ENCODE results near the gene NUDT4.
"Not testable (repeated sequence)": the region's sequence is repeated elsewhere in the genome, so short reads cannot be mapped to it uniquely, and the experiment has no call there.

NUDT4 gene

GRCh38 chr12:93432031-93432430 is 54.3 kb downstream of the NUDT4 start:
- DNase-seq, result not testable (repeated sequence)

GRCh38 chr12:93434256-93434865 is 56.6 kb downstream of the NUDT4 start:
- no peak for DNase-seq

DNA sequence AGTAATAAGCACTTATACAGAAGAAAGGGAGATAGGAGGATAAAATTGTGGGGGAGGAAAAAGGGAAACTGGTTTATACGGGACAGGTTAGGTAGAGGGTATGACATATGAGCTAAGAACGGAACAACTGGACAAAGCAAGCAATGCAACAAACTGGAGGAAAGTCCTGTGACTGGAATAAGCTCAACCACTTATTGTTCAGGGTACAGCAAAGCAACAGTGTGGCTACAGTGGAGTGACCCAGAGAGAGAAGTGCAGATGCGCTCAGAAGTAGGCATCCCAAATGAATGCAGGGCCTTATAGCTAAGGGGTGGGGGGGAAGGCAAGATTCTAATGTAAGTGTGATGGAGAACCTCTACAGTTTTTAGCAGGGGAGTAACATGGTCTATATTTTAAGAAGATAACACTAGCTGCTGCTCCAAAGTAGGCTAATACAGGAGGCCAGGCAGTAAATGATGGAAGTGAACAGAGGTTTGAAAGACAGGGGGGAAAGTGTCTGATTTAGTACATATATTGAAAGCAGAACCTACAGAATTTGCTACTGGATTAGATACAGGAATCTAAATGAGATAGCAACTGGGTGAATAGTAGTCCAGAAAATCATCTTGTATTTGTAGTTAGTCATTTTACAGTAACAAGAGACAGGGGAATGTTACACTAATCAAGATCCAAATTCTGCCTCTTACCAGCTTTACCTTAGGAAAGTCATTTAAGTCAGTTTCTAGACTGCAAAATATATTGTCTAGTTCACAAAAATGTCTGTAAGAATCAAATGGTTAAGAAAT is 60.7 kb downstream of the NUDT4 start:
- DNase-seq, result no peak

DNA sequence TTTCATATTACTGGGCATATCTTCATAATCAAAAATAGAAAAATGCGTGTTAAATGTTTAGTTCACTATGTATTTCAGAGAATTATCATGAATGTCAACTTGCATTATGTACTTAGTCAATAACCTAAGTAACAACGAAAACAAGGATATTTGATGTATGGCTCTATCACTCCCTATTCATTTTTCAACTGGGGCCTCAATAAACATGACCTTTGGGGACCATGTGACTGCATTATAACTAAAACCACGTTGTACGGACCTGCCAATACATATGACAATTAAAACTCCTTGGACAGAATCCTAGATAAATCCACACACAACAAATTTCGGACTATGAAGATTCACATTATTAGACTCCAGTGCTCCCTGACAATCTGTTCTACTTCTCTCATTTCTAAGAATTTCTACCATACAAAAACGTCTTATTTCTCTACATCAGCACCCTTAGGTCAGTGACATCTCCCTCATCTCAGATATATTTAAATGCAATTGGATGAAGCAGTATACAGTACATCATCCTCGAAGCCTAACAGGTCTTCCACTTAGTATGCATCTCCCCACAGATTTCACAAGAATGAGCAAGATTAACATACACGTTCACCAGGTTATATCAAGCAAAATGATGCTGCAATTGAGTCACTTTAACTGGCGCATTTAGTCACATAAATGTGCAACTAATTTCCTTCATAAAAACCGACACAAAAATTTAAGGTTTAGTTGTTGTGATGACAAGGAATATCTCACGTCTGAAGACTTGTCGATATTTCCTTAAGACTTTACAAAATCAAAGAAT is 62.5 kb downstream of the NUDT4 start:
- no peak for DNase-seq

- no peak for DNase-seq
Observed at GRCh38 chr12:93441081-93441616, 63.4 kb downstream of the NUDT4 start.

DNA sequence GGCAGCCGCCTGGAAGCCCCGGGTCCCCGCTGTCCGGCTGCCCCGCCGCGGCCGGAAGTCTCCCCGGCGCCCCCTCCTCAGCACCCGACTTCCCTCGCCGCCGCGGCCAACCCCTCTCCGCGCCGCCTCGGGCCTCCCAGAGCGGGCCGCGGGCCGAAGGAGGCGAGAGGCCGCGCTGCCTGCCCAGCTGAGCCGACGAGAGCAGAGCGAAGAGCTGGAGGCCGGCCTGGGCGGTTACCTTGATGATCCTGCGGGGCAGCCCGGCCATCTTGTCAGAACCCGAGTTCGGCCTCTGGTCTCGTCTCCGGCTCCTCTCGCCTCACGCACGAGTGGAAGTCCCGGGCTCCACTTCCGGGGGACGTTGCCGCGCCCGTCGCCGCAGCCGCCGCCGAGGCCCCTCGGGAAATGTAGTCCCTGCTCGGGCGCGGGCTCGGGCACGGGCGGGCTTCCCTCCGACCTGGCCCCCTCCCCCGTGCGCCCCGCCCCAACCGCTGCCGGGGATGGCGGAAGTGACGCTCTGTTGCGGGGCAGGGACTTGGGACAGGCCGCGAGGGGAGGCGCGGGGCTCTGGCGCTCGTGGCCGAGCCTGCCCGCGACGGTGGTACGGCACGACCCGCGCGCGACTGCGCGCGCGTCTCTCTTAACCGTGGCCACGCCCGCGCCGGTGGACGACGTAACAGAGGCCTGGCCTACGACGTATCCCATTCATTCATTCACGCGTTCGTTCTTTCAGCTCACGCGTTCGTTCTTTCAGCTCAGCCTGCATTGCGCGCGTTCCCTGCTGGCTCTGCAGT is 64.1 kb downstream of the NUDT4 start, which contains the start of gene UBE2N:
Gene UBE2N, minus strand, starts transcription at position 331 of the 794 bp plus-strand sequence. Its CDS starts 63 bp downstream, at position 268.
- peak; percentile 96 for DNase-seq

GRCh38 chr12:93442411-93443340 is 65.0 kb downstream of the NUDT4 start:
- no peak for DNase-seq

GRCh38 chr12:93443576-93443975 is 65.9 kb downstream of the NUDT4 start:
- DNase-seq, result no peak

DNA sequence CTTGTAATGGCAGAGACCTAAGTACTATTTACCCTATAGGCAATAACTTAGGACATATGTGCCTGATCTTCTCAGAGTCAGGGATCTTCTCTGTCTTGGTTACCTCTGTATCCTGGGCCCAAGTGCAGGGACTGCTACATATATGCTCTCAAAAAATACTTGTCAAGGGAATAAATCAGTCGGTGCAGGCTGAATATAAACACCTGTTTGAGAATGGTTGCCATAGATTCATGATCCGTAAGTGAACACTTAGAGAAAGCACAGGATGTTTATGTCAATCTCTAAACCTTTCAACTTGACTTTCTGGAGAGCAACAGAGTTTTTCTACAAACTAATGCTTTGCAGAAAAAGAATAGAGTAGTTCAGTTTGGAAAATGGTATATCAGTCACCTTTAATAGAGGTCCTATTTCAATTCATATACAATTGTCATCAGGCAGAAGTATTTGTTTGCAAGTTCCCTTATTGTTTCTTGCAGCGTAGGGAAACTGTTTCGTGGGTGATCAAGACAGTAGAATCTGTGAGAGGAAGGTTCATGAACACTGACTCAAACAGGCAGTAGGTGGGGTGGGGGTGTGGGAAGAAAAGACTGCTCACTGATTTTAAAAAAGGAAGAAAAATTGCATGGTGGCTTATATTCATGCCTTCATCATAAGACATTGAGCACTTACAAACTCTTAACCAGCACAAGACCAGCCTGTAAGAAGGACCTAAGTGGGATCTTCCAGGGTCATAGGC is 70.0 kb downstream of the NUDT4 start:
- DNase-seq, result no peak

GRCh38 chr12:93448796-93449195 is 71.1 kb downstream of the NUDT4 start:
- DNase-seq, result no peak

DNA sequence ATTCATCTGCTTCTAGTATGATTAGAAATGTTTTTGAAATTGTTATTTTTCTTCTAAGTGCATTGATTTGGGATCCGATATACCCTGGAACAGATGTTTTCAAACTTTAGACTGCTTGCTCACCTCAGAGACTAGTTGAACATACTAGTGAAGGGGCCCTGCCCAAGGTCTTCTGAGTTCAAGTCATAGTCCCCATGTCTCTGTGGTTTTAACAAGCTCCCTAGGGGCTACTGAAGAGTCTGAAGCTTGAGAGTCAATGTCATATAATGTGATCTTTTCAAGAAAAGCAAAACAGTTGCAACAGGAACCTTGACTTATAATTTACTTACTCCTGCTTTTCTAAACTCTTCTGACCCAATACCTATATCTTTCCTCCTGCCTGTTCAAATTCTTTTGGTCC is 71.6 kb downstream of the NUDT4 start:
- no peak for DNase-seq

- no peak for DNase-seq
Observed at GRCh38 chr12:93451423-93452158, 73.9 kb downstream of the NUDT4 start.

DNA sequence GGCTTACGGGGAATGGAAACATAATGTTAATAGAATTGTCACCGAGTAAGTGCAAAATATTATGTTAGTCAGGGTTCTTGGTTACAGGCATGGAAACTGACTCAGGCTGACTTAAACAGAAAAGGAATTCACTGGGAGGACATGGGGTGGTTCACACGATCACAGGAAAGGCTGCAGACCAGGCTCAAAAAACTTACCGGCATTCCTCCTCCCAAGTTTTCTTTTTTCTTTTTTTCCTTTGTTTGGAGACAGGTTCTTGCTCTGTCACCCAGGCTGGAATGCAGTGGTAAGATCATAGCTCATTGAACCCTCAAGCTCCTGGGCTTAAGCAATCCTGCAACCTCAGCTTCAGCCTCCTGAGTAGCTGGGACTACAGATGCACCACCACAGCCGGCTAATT is 75.9 kb downstream of the NUDT4 start:
- peak; percentile 44 for DNase-seq

DNA sequence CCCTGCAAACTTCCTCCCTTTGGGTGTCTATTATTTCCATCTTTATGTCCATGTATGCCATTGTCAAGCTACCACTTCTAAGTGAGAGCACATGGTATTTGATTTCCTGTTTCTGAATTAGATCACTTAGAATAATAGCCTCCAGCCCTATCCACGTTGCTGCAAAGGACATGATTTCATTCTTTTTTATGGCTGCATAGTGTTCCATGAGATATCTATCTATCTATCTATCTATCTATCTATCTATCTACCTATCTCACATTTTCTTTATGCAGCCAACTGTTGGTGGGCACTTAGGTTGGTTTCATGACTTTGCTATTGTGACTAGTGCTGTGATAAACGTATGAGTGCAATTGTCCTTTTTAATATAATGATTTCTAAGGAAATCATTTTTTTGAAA is 78.4 kb downstream of the NUDT4 start:
- DNase-seq, result no peak

All from fibroblast of skin of right quadriceps (primary cell).